Endodermal cell (in vitro differentiated cells): ENCODE results near the gene GLIS1. TPM values are rescaled to one million over a fixed set of nuclear protein-coding genes. Genes with fewer than 3 reads are reported as not detected.
"Not testable (repeated sequence)": the region's sequence is repeated elsewhere in the genome, so short reads cannot be mapped to it uniquely, and the experiment has no call there.

ENCODE experiments used
- DNase-seq: peaks from one replicate; pipeline ENCODE4 v3.0.0-alpha.2; 2017
- H3K27ac ChIP-seq: 2 replicates; pipeline ENCODE4 v1.5.1; 2013; ENCODE audit warnings: mild to moderate bottlenecking, low read depth, low read length, moderate library complexity
- H3K27me3 ChIP-seq: 2 replicates; pipeline ENCODE4 v1.6.1; 2013; ENCODE audit warnings: mild to moderate bottlenecking, low read length, moderate library complexity; ENCODE audit not compliant: insufficient read depth, control insufficient read depth, poor library complexity, severe bottlenecking
- H3K36me3 ChIP-seq: 2 replicates; pipeline ENCODE4 v1.7.0; 2013; ENCODE audit warnings: mild to moderate bottlenecking, low read length, moderate library complexity; ENCODE audit not compliant: control insufficient read depth, insufficient read depth
- H3K4me1 ChIP-seq: one replicate; pipeline ENCODE4 v1.7.0; 2013; ENCODE audit warnings: low read length; ENCODE audit not compliant: control insufficient read depth, insufficient read depth
- H3K4me3 ChIP-seq: 2 replicates; pipeline ENCODE4 v1.5.1; 2013; ENCODE audit warnings: mild to moderate bottlenecking, low read length, moderate library complexity
- H3K9ac ChIP-seq: 2 replicates; pipeline ENCODE4 v1.6.1; 2013; ENCODE audit warnings: mild to moderate bottlenecking, low read length, moderate library complexity; ENCODE audit not compliant: poor library complexity, severe bottlenecking; ENCODE audit errors: extremely low read depth
- H3K9me3 ChIP-seq: 2 replicates; pipeline ENCODE4 v1.6.1; 2013; ENCODE audit warnings: mild to moderate bottlenecking, low read length, moderate library complexity; ENCODE audit not compliant: control insufficient read depth
- H3K27ac Mint-ChIP-seq: 2 replicates; pipeline ENCODE4 v1.8.0; 2020; ENCODE audit warnings: mixed read lengths
- H3K27me3 Mint-ChIP-seq: 2 replicates; pipeline ENCODE4 v1.8.0; 2021; ENCODE audit warnings: mild to moderate bottlenecking, mixed read lengths; ENCODE audit not compliant: insufficient read depth
- H3K36me3 Mint-ChIP-seq: 2 replicates; pipeline ENCODE4 v1.8.0; 2020; ENCODE audit warnings: low read depth, mixed read lengths
- H3K4me1 Mint-ChIP-seq: 2 replicates; pipeline ENCODE4 v1.8.0; 2020; ENCODE audit warnings: mixed read lengths
- H3K4me3 Mint-ChIP-seq: 2 replicates; pipeline ENCODE4 v1.8.0; 2020; ENCODE audit warnings: mild to moderate bottlenecking, moderate library complexity, mixed read lengths
- H3K9me3 Mint-ChIP-seq: 2 replicates; pipeline ENCODE4 v1.8.0; 2020; ENCODE audit warnings: mild to moderate bottlenecking, mixed read lengths
- WGBS, 2 experiments: methylation state at CpG; one replicate each; pipeline versions ENCODE4 v1.1.5 to v1.1.7; 2013; ENCODE audit warnings: missing lambda C conversion rate in 2 of 2, mixed read lengths in 1 of 2; ENCODE audit not compliant: insufficient coverage in 1 of 2, insufficient read length in 1 of 2; 5-methylcytosine and 5-hydroxymethylcytosine counted together
- total RNA-seq, 2 donors: library from RNA; stranded (reverse); fragmentation: NEBNext Ultra II Directional in 1 of 2; extraction: Animal tissue kit (Norgen Biotek cat#: 25700) in 1 of 2; gene quantifications; 2 replicates in 1 of 2; 3 replicates in 1 of 2; pipeline ENCODE4 v1.2.1, GENCODE V29; 2021
- TF ChIP-seq, protein P1 (sequence below): fragments of 200-600 bp; sonication (generic); conservative IDR thresholded peaks from 2 replicates; pipeline ENCODE4 v1.5.0; 2021; ENCODE audit warnings: antibody characterized with exemption, mild to moderate bottlenecking

Gene GLIS1
- total RNA-seq, 2 donors from 2014 or later, result 2.1 to 3.9 TPM

DNA sequence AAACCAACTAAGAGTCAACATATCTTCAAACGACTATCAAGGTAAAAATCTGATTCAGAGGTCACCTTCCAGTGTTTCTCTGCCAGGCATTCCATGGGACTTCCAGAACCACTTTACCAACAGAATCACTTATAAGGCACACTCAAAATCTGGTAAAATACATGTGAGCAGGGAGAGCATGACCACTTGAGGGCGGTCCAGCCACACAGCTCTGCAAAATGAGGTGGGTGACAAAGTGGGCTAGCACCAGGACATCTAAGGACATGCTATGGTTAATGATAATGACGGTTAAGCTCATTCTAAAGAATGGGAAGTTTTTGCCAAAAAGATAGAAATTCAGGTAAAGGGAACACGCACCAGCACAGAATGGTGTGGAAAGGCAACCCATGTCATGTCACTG lies 24.5 kb upstream of the GLIS1 start:
- no peak overlapping the region for H3K27ac ChIP-seq
- 85 to 90% methylated on average over 4 of the region's 4 CpGs for WGBS, 2 experiments
- H3K27me3 ChIP-seq, result no peaks in the 10 kb centered on the region
- Mint-ChIP-seq H3K27ac (no peak overlapping the region), H3K27me3 (no peaks in the 10 kb centered on the region), H3K36me3 (peaks cover 20% of the 10 kb centered on the region), H3K9me3 (peaks cover 22% of the 10 kb centered on the region), H3K4me1 (peaks cover 6% of the 10 kb centered on the region), H3K4me3 (no peak overlapping the region)
- H3K36me3 ChIP-seq, result peaks cover 14% of the 10 kb centered on the region
- peaks cover 6% of the 10 kb centered on the region for H3K9me3 ChIP-seq
- no peak overlapping the region for H3K4me3 ChIP-seq
- no peak overlapping the region for H3K9ac ChIP-seq
- TF ChIP-seq, protein P1, sequence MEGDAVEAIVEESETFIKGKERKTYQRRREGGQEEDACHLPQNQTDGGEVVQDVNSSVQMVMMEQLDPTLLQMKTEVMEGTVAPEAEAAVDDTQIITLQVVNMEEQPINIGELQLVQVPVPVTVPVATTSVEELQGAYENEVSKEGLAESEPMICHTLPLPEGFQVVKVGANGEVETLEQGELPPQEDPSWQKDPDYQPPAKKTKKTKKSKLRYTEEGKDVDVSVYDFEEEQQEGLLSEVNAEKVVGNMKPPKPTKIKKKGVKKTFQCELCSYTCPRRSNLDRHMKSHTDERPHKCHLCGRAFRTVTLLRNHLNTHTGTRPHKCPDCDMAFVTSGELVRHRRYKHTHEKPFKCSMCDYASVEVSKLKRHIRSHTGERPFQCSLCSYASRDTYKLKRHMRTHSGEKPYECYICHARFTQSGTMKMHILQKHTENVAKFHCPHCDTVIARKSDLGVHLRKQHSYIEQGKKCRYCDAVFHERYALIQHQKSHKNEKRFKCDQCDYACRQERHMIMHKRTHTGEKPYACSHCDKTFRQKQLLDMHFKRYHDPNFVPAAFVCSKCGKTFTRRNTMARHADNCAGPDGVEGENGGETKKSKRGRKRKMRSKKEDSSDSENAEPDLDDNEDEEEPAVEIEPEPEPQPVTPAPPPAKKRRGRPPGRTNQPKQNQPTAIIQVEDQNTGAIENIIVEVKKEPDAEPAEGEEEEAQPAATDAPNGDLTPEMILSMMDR, result peak; percentile 57
- H3K4me1 ChIP-seq, result no peaks in the 10 kb centered on the region
- DNase-seq, result peak; percentile 55

DNA sequence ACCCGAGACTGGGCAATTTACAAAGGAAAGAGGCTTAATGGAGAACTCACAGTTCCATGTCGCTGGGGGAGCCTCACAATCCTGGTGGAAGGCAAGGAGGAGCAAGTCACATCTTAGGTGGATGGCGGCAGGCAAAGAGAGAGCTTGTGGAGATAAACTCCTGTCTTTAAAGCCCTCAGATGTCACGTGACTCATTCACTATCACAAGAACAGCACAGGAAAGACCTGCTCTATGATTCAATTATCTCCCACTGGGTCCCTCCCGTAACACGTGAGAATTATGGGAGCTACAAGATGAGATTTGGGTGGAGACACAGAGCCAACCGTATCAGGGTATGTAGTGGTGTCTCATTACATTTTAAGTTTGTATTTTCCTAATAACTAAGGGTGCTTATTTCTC lies 21.5 kb upstream of the GLIS1 start:
- not testable (repeated sequence) for H3K4me1 Mint-ChIP-seq, H3K4me3 Mint-ChIP-seq, H3K36me3 ChIP-seq, H3K27me3 ChIP-seq, H3K9me3 ChIP-seq, H3K27me3 Mint-ChIP-seq, H3K9ac ChIP-seq, H3K27ac ChIP-seq, DNase-seq, H3K4me1 ChIP-seq, H3K27ac Mint-ChIP-seq, H3K4me3 ChIP-seq
- H3K36me3 Mint-ChIP-seq, result peaks cover 21% of the 10 kb centered on the region
- WGBS, 2 experiments, result 83 to 95% methylated on average over 3 to 7 of the region's 7 CpGs
- peaks cover 25% of the 10 kb centered on the region for H3K9me3 Mint-ChIP-seq

DNA sequence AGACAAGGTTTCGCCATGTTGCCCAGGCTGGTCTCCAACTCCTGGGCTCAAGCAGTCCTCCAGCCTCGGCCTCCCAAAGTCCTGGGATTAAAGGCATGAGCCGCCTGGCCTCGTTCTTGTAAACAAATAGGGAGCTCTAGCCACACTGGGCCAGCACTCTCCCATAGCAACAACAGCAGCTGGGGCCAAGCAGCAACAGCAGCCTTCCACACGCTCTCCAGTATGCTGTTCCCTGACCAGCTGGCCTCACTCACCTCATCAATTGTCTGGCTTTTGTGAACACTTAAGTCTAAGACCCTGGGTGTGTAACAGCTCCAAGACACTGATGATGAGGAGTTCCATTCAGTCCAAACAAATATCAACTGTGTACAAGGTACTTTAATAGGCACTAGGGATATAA lies 16.9 kb upstream of the GLIS1 start:
- TF ChIP-seq, protein P1, result no peak
- DNase-seq, result no peak
- Histone ChIP-seq H3K9me3 (no peaks in the 10 kb centered on the region), H3K4me1 (peaks cover 4% of the 10 kb centered on the region), H3K27ac (no peak overlapping the region), H3K9ac (no peak overlapping the region), H3K4me3 (no peak overlapping the region), H3K27me3 (no peaks in the 10 kb centered on the region), H3K36me3 (no peaks in the 10 kb centered on the region)
- no peak overlapping the region for H3K27ac Mint-ChIP-seq
- H3K4me3 Mint-ChIP-seq, result no peak overlapping the region
- 95 to 97% methylated on average over 2 to 5 of the region's 5 CpGs for WGBS, 2 experiments
- H3K27me3 Mint-ChIP-seq, result no peaks in the 10 kb centered on the region
- peaks cover 21% of the 10 kb centered on the region for H3K36me3 Mint-ChIP-seq
- peaks cover 18% of the 10 kb centered on the region for H3K9me3 Mint-ChIP-seq
- H3K4me1 Mint-ChIP-seq, result peaks cover 12% of the 10 kb centered on the region
